Activated T-helper 1 cell treated with anti-CD3 and anti-CD28 coated beads, Interleukin-12 subunit alpha, Interleukin-12 subunit beta, Interleukin-2, Interleukin-4 antibody, amounts not matched to agents 30 ng/mL and 10 ng/mL and 1 ng/mL, durations not matched to agents 14 hours and 24 hours and 36 hours (primary cell): ENCODE measurements around the gene TRPV4. TPM values are rescaled to one million over a fixed set of nuclear protein-coding genes. Genes with fewer than 3 reads are reported as not detected.

Source experiments
- DNase-seq: peaks from one replicate; pipeline ENCODE4 v3.0.0; 2021; ENCODE audit warnings: low spot score
- H3K27ac Mint-ChIP-seq: one replicate; pipeline ENCODE4 v1.8.0; 2021; ENCODE audit warnings: mild to moderate bottlenecking, mixed read lengths
- H3K27me3 Mint-ChIP-seq: one replicate; pipeline ENCODE4 v1.8.0; 2022; ENCODE audit warnings: mild to moderate bottlenecking, moderate library complexity, mixed read lengths; ENCODE audit not compliant: insufficient read depth
- H3K36me3 Mint-ChIP-seq: one replicate; pipeline ENCODE4 v1.8.0; 2021; ENCODE audit warnings: low read depth, mixed read lengths
- H3K4me1 Mint-ChIP-seq: one replicate; pipeline ENCODE4 v1.8.0; 2021; ENCODE audit warnings: low read depth, mixed read lengths
- H3K4me3 Mint-ChIP-seq: one replicate; pipeline ENCODE4 v1.8.0; 2021; ENCODE audit warnings: mild to moderate bottlenecking, moderate library complexity, mixed read lengths
- H3K9me3 Mint-ChIP-seq: one replicate; pipeline ENCODE4 v1.8.0; 2021; ENCODE audit warnings: mixed read lengths
- intact Hi-C: fragments of 100-400 bp; cut with micrococcal nuclease; formaldehyde crosslinking; loops from one replicate; pipeline ENCODE4 v1.15.1; 2024
- total RNA-seq: library from RNA; stranded (reverse); gene quantifications from 2 replicates; pipeline ENCODE4 v1.2.3, GENCODE V29; 2022

The TRPV4 gene
- total RNA-seq, 1 donor from 2014 or later, result not detected

DNA sequence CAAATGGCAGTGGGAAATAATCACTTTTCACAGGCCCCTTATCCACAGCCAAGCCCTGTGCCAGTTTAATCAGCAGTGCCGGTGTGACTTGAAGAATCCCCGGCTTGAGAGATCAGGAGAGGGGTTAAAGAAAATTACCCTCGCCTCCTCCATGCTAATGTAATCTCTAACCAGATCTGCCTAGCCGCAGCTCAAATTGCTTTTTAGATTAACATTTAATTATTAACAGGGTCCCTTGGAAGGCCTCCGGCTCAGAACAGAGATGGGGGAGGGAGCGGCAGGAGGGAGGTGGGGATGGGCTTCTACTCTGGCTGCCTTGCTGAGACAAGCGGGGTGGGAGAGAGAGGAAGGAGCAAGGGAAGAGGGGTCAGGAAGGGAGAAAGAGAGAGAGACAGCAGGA, 95.6 kb downstream of the TRPV4 start:
- H3K4me3 Mint-ChIP-seq, result no peak overlapping the region
- H3K4me1 Mint-ChIP-seq, result no peaks in the 10 kb centered on the region
- intact Hi-C loops, result no loop called here
- no peak overlapping the region for H3K27ac Mint-ChIP-seq
- H3K36me3 Mint-ChIP-seq, result no peaks in the 10 kb centered on the region
- no peaks in the 10 kb centered on the region for H3K9me3 Mint-ChIP-seq
- DNase-seq, result no peak
- H3K27me3 Mint-ChIP-seq, result peaks cover 25% of the 10 kb centered on the region

DNA sequence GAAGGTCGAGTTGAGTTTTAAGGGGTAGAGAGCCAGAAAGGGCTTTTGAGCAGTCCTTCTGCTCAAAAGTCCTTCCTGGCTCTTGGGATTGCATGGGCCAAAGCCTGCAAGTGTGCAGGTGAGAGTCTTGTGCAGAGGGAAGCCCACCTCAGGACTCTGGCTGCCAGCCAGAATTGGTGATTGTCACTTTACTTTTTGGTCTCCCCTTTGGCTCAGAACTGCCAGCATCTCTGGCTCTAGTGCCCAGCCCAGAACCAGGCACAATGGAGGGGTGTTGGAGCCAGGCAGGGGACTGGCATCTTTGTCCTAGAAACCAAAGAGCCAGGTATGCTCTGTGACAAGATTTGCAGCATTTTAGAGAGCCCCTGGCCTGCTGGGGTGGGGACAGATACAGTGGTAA, 96.1 kb downstream of the TRPV4 start:
- no peaks in the 10 kb centered on the region for H3K36me3 Mint-ChIP-seq
- intact Hi-C loops, result no loop called here
- DNase-seq, result no peak
- H3K4me1 Mint-ChIP-seq, result no peaks in the 10 kb centered on the region
- H3K9me3 Mint-ChIP-seq, result no peaks in the 10 kb centered on the region
- no peak overlapping the region for H3K27ac Mint-ChIP-seq
- peaks cover 25% of the 10 kb centered on the region for H3K27me3 Mint-ChIP-seq
- no peak overlapping the region for H3K4me3 Mint-ChIP-seq

GRCh38 chr12:109736552-109737108, 96.6 kb downstream of the TRPV4 start:
- Mint-ChIP-seq H3K36me3 (no peaks in the 10 kb centered on the region), H3K4me3 (no peak overlapping the region), H3K27me3 (peaks cover 25% of the 10 kb centered on the region), H3K4me1 (no peaks in the 10 kb centered on the region), H3K9me3 (no peaks in the 10 kb centered on the region), H3K27ac (no peak overlapping the region)
- no peak for DNase-seq
- intact Hi-C loops, result no loop called here

- Mint-ChIP-seq H3K27ac (no peak overlapping the region), H3K4me1 (no peaks in the 10 kb centered on the region), H3K36me3 (no peaks in the 10 kb centered on the region), H3K4me3 (no peak overlapping the region), H3K27me3 (peaks cover 25% of the 10 kb centered on the region), H3K9me3 (no peaks in the 10 kb centered on the region)
- no peak for DNase-seq
- intact Hi-C loops, result no loop called here
Observed at GRCh38 chr12:109735825-109736551, 97.2 kb downstream of the TRPV4 start.

GRCh38 chr12:109735051-109735521, 98.1 kb downstream of the TRPV4 start:
- no peak overlapping the region for H3K4me3 Mint-ChIP-seq
- no peaks in the 10 kb centered on the region for H3K4me1 Mint-ChIP-seq
- intact Hi-C loops, result no loop called here
- no peak for DNase-seq
- H3K27me3 Mint-ChIP-seq, result peaks cover 23% of the 10 kb centered on the region
- H3K36me3 Mint-ChIP-seq, result no peaks in the 10 kb centered on the region
- no peak overlapping the region for H3K27ac Mint-ChIP-seq
- H3K9me3 Mint-ChIP-seq, result no peaks in the 10 kb centered on the region

GRCh38 chr12:109734219-109735000, 98.8 kb downstream of the TRPV4 start:
- Mint-ChIP-seq H3K4me3 (no peak overlapping the region), H3K27me3 (peaks cover 23% of the 10 kb centered on the region), H3K36me3 (no peaks in the 10 kb centered on the region), H3K4me1 (no peaks in the 10 kb centered on the region), H3K27ac (no peak overlapping the region), H3K9me3 (no peaks in the 10 kb centered on the region)
- intact Hi-C loops, result no loop called here
- DNase-seq, result no peak

Other genes with a start within 250 kb of the TRPV4 start
- gene FAM222A, start 119.6 kb downstream of the TRPV4 start, total RNA-seq, result 2.4 TPM in 2 replicates
- 27.7 and 29.1 TPM in 2 replicates for gene GLTP, start 47.1 kb upstream of the TRPV4 start, total RNA-seq
- 30.4 and 31.1 TPM in 2 replicates for gene TCHP, start 66.9 kb upstream of the TRPV4 start, total RNA-seq
- gene GIT2, start 163.0 kb upstream of the TRPV4 start, total RNA-seq, result 86.2 and 87.5 TPM in 2 replicates
- gene ANKRD13A, start 166.0 kb upstream of the TRPV4 start, total RNA-seq, result 60.4 and 62.4 TPM in 2 replicates
- 20.3 and 20.8 TPM in 2 replicates for gene C12orf76, start 215.1 kb upstream of the TRPV4 start, total RNA-seq